Amygdala (tissue), 56 donors: ENCODE results near the gene PLA2G6.
"Not testable (repeated sequence)": the region's sequence is repeated elsewhere in the genome, so short reads cannot be mapped to it uniquely, and the experiment has no call there.

Source experiments
- DNase-seq, 56 donors: peaks; one replicate each; lab custom pipeline; 2025; lab: John Stamatoyannopoulos, UW

Gene PLA2G6

GRCh38 chr22:38117556-38117955 is 64.1 kb downstream of the PLA2G6 start:
- not testable (repeated sequence) for DNase-seq

DNA sequence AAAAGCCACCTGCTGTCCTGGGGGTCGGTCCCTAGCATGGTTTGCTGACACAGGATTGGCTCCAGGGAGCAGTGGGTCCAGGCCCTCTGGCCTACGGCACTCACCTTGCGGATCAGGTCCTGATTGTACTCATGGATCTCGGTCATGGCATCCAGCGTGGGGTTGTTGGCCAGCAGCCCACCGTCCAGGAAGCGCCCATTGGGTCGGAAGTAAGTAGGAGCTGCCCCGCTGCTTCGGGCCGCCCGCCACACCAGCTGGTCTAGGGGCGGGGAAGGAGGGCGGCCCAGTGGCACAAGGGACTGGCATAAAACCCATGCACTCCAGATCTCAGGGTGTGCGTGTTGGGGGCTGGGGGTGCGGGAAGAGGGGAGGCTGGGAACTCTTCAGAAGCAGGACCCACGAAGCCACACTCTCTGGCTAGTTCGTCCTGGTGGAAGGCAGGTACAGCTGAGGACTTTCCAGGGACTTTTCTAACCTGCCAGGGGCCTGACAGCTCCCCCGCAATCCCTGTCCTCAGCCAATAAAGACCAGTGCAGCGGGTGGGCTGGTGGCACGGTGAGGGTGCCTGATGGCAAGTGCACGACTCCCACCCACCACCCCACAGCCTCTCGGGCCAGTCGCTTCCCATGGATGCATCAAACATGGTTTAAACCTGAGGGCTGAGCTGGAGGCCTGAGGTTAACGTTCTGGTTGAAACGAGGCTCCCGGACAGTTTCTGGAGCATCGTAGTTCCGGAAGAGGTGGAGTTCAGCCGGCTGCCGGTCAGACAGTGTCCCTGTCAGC is 66.0 kb downstream of the PLA2G6 start:
- DNase-seq, result peak in 9 of 56 donors; percentile 7 to 30 (median 15)

- peak in 54 of 56 donors; percentile 22 to 93 (median 66) for DNase-seq
Observed at GRCh38 chr22:38114484-38115398, 66.9 kb downstream of the PLA2G6 start.

DNA sequence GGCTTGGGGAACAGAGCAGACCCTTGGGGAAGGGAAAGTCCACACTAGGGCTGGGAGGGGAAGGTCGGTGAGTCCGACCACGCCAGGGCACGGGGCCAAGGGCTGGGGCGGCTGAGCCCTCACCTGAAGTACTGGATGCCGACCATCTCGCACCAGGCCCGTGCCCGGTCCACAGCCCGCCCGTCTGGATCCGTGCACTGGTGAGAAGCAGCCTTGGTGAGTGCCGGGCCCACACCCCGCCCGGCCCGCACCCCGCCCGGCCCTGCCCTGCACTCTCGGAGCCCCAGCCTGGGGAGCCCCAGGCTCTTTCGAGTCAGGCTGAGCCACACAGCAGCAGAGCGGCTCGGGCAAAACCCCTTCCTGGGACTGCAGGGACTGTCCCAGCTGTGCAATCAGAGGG is 69.2 kb downstream of the PLA2G6 start:
- DNase-seq, result no peak

- no peak for DNase-seq
Observed at GRCh38 chr22:38111925-38112355, 69.7 kb downstream of the PLA2G6 start.

GRCh38 chr22:38110863-38111852 is 70.5 kb downstream of the PLA2G6 start:
- no peak for DNase-seq

DNA sequence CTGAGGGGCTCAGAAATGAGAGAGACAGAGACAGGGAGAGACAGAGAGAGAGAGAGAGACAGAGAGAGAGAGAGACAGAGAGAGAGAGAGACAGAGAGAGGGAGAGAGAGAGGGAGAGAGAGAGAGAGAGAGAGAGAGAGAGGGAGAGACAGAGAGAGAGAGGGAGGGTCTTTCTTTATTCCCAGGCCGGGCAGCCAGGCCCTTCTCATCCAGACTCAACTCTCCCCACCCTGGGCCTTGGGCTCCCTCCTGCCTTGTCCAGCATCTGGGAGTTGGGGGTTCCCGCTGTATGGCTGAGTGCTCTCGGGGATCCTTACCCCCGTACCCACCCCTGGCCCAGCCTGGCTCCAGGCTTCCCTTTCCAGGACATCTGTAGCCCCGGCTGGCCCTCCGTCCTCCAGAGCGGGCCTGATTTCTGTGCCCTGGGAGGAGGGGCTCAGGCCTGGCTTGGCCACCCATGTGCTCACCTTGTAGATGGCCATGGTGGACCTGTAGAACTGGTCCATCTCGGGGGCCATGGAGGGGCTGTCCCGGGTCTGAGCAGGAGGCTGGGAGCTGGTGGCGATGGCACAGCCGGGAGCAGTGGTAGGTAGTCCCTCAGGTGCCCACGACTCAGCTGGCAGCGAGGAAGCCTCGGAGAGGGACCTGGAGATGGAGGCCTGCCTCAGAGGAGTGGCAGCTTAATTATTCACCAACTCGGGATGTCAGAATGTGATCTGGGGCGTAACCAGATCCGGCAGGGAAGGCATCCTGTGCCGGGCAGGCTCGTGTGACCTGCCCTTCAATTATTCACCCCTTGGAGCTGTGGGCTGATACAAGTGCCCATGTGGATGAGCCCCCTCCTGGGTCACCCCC is 71.4 kb downstream of the PLA2G6 start, which contains the start of gene BAIAP2L2:
BAIAP2L2 (minus strand) TSS at position 677 of the 855 bp plus-strand sequence; CDS start at position 518, 159 bp downstream.
- DNase-seq, result no peak

GRCh38 chr22:38109371-38110001 is 72.1 kb downstream of the PLA2G6 start:
- no peak for DNase-seq

DNA sequence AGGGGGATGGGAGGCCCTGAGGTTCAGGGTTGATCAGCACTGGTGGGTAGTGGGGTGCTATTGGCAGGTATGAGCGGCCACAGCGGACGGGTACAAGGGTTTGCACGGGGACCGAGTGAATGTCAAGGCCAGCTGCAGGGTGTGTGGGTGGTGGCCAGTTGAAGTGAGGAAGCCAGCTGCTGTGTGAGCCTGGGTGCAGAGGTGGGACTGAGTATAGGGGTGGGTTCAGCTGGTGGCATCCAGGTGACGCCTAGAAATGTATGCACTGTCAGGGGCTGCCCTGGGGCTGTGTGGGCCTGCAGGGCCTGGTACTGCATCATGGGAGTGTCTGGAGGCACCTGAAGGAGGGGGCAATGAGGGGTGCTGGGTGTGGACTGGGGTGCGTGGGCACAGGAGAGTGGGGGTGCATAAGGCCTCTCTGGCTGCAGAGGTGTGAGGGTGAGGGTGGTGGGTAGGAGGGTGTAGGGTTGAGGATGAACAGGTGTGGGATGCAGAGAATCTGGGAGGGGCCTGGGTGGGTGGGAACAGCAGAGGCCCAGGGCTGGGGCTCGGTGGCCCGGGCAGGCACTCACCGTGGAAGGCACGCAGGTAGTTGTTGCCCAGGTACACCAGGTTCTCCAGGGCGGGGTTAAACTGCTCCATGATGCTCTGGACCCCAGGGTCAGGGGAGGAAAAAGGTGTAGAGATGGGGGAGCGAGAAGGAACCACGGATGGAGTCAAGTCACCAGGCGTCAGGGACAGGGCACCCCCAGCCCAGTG is 72.9 kb downstream of the PLA2G6 start:
- DNase-seq, result no peak

DNA sequence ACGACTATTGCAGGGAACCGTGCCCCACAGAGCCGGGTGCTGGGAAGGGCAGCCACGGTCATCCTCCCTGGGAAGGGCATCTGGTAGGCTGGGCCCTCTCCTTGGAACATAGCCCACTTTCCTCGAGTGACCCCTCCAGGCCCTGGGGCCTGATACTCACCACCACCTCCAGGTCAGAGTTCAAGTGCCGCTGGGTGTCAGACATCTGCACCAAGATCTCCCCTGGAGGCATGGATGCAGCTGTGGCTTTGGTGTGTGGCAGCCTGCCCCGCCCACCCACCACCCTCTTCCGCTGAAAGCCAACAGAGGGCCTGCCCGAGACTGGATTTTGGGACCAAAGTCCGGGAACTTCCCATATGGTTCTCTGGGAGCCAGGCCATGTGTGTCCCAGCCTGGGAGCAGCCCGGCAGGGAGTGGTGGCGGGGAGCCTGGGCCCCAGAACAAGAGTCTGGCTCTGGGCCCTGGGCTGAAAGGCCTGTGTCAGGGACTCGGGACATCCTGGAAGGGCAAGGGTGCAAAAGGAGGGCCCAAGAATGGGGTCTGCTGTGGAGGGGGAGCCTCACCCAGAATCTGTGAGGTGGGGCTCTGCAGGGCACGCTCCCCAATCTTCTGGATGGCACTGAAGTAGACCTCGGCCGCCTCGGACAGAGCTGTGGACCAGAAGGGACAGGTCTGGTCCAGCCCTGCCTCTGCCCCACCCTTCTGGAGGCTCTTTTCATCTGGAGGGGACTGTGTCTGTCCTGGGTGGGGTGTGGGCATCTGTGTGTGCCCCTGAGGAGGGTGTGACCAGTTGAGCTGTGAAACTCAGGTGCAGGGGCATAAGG is 73.7 kb downstream of the PLA2G6 start:
- no peak for DNase-seq

- peak in 1 of 56 donors; percentile 53 for DNase-seq
Observed at GRCh38 chr22:38106814-38107578, 74.6 kb downstream of the PLA2G6 start.

DNA sequence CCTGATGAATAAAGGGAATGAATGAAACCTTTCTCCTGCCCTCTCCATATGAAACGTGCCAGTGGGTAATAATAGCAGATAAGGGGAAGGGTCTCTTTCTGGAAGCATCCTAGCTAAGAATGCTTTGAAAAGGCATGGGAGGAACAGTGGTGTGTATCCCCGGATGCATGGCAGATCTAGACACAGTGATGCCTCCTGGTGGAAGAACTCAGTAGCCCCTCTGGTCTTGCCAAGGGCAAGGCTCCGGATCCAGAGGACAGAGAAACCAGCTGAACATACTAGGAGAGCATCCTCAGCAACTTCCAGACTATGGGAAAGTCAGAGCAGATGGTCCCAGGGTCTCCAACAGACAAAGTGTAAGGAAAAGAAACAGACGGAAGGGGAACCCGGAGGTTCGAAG is 77.5 kb downstream of the PLA2G6 start:
- no peak for DNase-seq

GRCh38 chr22:38103641-38104040 is 78.0 kb downstream of the PLA2G6 start:
- DNase-seq, result no peak

- DNase-seq, result no peak
Observed at GRCh38 chr22:38098410-38099249, 83.0 kb downstream of the PLA2G6 start.
